Heart left ventricle (tissue), 16 donors: ENCODE measurements around the gene MAGEL2. TPM values are rescaled to one million over a fixed set of nuclear protein-coding genes. Genes with fewer than 3 reads are reported as not detected.

Experiments
- ATAC-seq, 4 donors: fragments of 200-7000 bp; cut with Tn5 transposase; one replicate each; pipeline ENCODE4 v1.9.1; 2020 to 2022; ENCODE audit warnings: moderate library complexity in 4 of 4, mild to moderate bottlenecking in 3 of 4, moderate number of reproducible peaks in 1 of 4
- DNase-seq, 5 donors: peaks; one replicate each; pipeline ENCODE4 v3.0.0-alpha.2; 2020
- H3K27ac ChIP-seq, 12 donors: fragments of 200-600 bp; sonication (generic) in 4 of 12; one replicate each; pipeline versions ENCODE4 v1.5.0 to v1.8.0; 2016 to 2022; ENCODE audit warnings: mild to moderate bottlenecking in 2 of 12
- H3K27me3 ChIP-seq, 9 donors: fragments of 200-600 bp; sonication (generic) in 2 of 9; one replicate each; pipeline versions ENCODE4 v1.5.1 to v1.8.0; 2016 to 2022; ENCODE audit warnings: mild to moderate bottlenecking in 3 of 9
- H3K36me3 ChIP-seq, 9 donors: fragments of 200-600 bp; sonication (generic) in 2 of 9; one replicate each; pipeline versions ENCODE4 v1.5.0 to v1.8.0; 2018 to 2022; ENCODE audit warnings: mild to moderate bottlenecking in 2 of 9
- H3K4me1 ChIP-seq, 12 donors: fragments of 200-600 bp; sonication (generic) in 4 of 12; one replicate each; pipeline versions ENCODE4 v1.5.0 to v1.8.0; 2016 to 2022; ENCODE audit warnings: mild to moderate bottlenecking in 3 of 12
- H3K4me3 ChIP-seq, 12 donors: fragments of 200-600 bp; sonication (generic) in 4 of 12; one replicate each; pipeline versions ENCODE4 v1.5.0 to v1.8.0; 2017 to 2022; ENCODE audit warnings: mild to moderate bottlenecking in 9 of 12, moderate library complexity in 4 of 12
- H3K9me3 ChIP-seq, 12 donors: fragments of 200-600 bp; sonication (generic) in 4 of 12; one replicate each; pipeline versions ENCODE4 v1.5.0 to v1.8.0; 2016 to 2022; ENCODE audit warnings: mild to moderate bottlenecking in 1 of 12
- CTCF ChIP-seq, 12 donors: fragments of 200-600 bp; sonication (generic) in 4 of 12; IDR thresholded peaks; one replicate each; pipeline versions ENCODE4 v1.5.0 to v1.8.0; 2018 to 2022; ENCODE audit warnings: antibody characterized with exemption in 12 of 12, mild to moderate bottlenecking in 5 of 12
- POLR2A ChIP-seq, 2 donors: fragments of 450-650 bp; IDR thresholded peaks; one replicate each; pipeline ENCODE4 v1.6.1; 2017; ENCODE audit warnings: antibody characterized with exemption in 2 of 2, mild to moderate bottlenecking in 2 of 2, moderate library complexity in 2 of 2
- WGBS, 4 donors: extraction: QIAGEN DNeasy Blood & Tissue Kit in 2 of 4; methylation state at CpG; one replicate each; pipeline versions ENCODE4 v1.1.5 to v1.1.7; 2013 to 2018; 5-methylcytosine and 5-hydroxymethylcytosine counted together
- intact Hi-C, 10 donors: fragments of 100-400 bp; cut with DNase I; formaldehyde crosslinking; loops; one replicate each; pipeline versions ENCODE4 v1.11.1 to v1.14.2; 2022
- polyA plus RNA-seq, 2 donors: library from polyadenylated mRNA; stranded (reverse); fragments of 200-250 nt; gene quantifications; one replicate each; pipeline ENCODE4 v1.2.3, GENCODE V29; 2013
- total RNA-seq, 9 donors: library from RNA; depleted of rRNA in 2 of 9; stranded (reverse); fragments of >200 nt in 2 of 9; fragmentation: NEBNext Ultra II Directional in 3 of 9; extraction: Animal tissue kit (Norgen Biotek cat#: 25700) in 3 of 9; gene quantifications; one replicate each; pipeline versions ENCODE4 v1.1.0 to v1.2.4, GENCODE V29; 2016 to 2023
- donor health status: ischemic (EF 13 %, LVEDD 7.1; RV severe dilation, severe dysfunction).
- donor health status: healthy with polysubstance abuse.
- donor health status: DM: no; HTN: yes; CAD: no.
- donor health status: DM: no; HTN: no; CAD: no.
- donor health status: ischemic (EF 25% LVEDD 6.9; RV normal size, moderate dysfunction).
- donor health status: ischemic (EF 25% LVEDD 5.7; RV mildly dilated, moderate dysfunction).
- donor health status: healthy.
- donor health status: DM: yes; HTN: yes; CAD: no.
- donor health status: ischemic (EF 35%, LVEDD 5.7; RV mildly dilated, moderate dysfunction).
- donor health status: nonischemic (EF 11% LVEDD 7.7; RV severe dilation, severe dysfunction).
- donor health status: DM: yes; HTN: yes; CAD: no.
- donor health status: PGD.
- donor health status: ischemic (EF 29% LVEDD 5.4; RV normal size, mild dysfunction).
- donor health status: nonischemic (EF 23%, LVEDD 6.1; RV moderate dilation, normal function).

The MAGEL2 gene
- total and polyA plus RNA-seq, 11 donors = 0.04 to 0.27 (median 0.09) TPM; not detected in 4

DNA sequence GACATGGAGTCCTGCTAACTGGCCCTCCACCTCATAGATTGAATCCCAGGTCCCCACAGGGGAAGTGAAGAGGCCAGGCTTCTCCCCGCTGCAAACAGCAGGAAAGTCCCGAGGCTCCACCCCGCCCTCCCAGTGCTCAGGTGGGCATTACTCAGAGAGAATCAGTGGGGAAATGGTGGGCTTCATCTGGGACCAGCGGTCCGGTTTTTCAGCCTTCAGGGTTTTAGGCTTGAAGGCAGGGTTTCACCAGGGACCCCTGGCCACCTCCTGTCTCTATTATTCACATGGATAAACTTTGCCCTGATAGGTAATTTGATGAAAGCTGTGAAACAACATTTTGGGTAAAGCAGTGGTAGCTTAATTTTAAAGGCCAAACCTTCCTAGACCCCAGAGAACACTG is 50.9 kb downstream of the MAGEL2 start:
- Histone ChIP-seq H3K27me3 (peaks cover 0 to 6% (median 0%) of the 10 kb centered on the region in 9 donors), H3K27ac (no peak overlapping the region), H3K36me3 (no peaks in the 10 kb centered on the region), H3K4me3 (no peak overlapping the region), H3K9me3 (no peaks in the 10 kb centered on the region), H3K4me1 (no peaks in the 10 kb centered on the region)
- 65 to 70% (median 66%) methylated on average over 5 of the region's 5 CpGs for WGBS, 4 donors
- no peak for TF ChIP-seq CTCF (IDR thresholded peaks at IDR 0.05)
- no peak for TF ChIP-seq POLR2A (IDR thresholded peaks at IDR 0.05)
- DNase-seq = no peak
- intact Hi-C loops = no loop called here
- no peak for ATAC-seq

GRCh38 chr15:23595368-23595767 is 52.3 kb downstream of the MAGEL2 start:
- no peak for DNase-seq
- H3K36me3 ChIP-seq = no peaks in the 10 kb centered on the region
- intact Hi-C loops = no loop called here
- no peaks in the 10 kb centered on the region for H3K4me1 ChIP-seq
- peaks cover 0 to 6% (median 0%) of the 10 kb centered on the region in 9 donors for H3K27me3 ChIP-seq
- ATAC-seq = no peak
- no peak overlapping the region for H3K27ac ChIP-seq
- TF ChIP-seq CTCF (IDR thresholded peaks at IDR 0.05) = no peak
- TF ChIP-seq POLR2A (IDR thresholded peaks at IDR 0.05) = no peak
- no peaks in the 10 kb centered on the region for H3K9me3 ChIP-seq
- H3K4me3 ChIP-seq = no peak overlapping the region
- WGBS, 4 donors = 52 to 68% (median 59%) methylated on average over 2 of the region's 2 CpGs

DNA sequence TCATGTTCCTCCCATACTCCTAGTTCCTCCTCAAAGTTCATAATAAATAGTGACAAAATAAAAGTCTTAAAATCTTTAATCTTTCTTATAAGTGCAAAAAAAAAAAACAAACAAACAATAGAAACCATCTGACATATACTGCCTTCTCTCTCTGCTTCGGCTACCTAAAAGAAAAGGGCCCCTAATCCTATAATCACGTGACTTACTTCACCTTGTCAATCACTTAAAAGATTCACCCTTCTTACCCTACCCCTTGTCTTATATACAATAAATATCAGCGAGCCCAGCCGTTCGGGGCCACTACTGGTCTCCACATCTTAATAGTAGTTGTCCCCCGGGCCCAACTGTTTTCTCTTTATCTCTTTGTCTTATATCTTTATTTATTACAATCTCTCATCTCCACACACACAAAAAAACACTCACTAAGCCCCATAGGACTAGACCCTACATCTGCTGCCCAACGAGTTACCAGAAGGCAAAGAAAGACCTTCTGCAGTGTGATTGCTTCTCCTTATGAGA is 53.4 kb downstream of the MAGEL2 start:
- H3K27ac ChIP-seq = no peak overlapping the region
- ATAC-seq = no peak
- intact Hi-C loops = no loop called here
- TF ChIP-seq CTCF (IDR thresholded peaks at IDR 0.05) (no peak), POLR2A (IDR thresholded peaks at IDR 0.05) (no peak)
- DNase-seq = no peak
- H3K4me1 ChIP-seq = no peaks in the 10 kb centered on the region
- H3K27me3 ChIP-seq = peaks cover 0 to 6% (median 0%) of the 10 kb centered on the region in 9 donors
- WGBS, 4 donors = 75 to 78% (median 76%) methylated on average over 7 of the region's 7 CpGs
- H3K9me3 ChIP-seq = no peaks in the 10 kb centered on the region
- H3K4me3 ChIP-seq = no peak overlapping the region
- H3K36me3 ChIP-seq = no peaks in the 10 kb centered on the region

Other genes with a start within 250 kb of the MAGEL2 start
- not detected for gene GOLGA6L2, start 200.6 kb downstream of the MAGEL2 start, total RNA-seq
- gene GOLGA6L2, start 200.6 kb downstream of the MAGEL2 start, polyA plus RNA-seq = not detected
- under 1 TPM in 3 of 9 donors, not detected in 6; 0.13 to 0.45 (median 0.33) TPM for gene MKRN3, start 82.2 kb downstream of the MAGEL2 start, total RNA-seq
- under 1 TPM; 0.11 to 0.19 TPM for gene MKRN3, start 82.2 kb downstream of the MAGEL2 start, polyA plus RNA-seq
- 10 to 100 TPM; 26.8 to 79.2 (median 47.9) TPM for gene NDN, start 39.4 kb upstream of the MAGEL2 start, total RNA-seq
- gene NDN, start 39.4 kb upstream of the MAGEL2 start, polyA plus RNA-seq = 10 to 100 TPM; 12.2 to 22.2 TPM